Brain microvascular endothelial cell (primary cell): Measurements from ENCODE around the gene DCAKD.

Experiments used
- DNase-seq: peaks from one replicate; pipeline ENCODE4 v3.0.0-alpha.2; 2020
- H3K27ac ChIP-seq: fragments of 250-450 bp; sonication (Bioruptor Pico); 2 replicates; pipeline ENCODE4 v1.5.1; 2020; ENCODE audit warnings: mild to moderate bottlenecking, moderate library complexity
- H3K27me3 ChIP-seq: fragments of 250-450 bp; sonication (Bioruptor Pico); replicated peaks from 2 replicates; pipeline ENCODE4 v1.5.1; 2020; ENCODE audit warnings: mild to moderate bottlenecking
- H3K36me3 ChIP-seq: fragments of 250-450 bp; sonication (Bioruptor Pico); replicated peaks from 2 replicates; pipeline ENCODE4 v1.5.1; 2020; ENCODE audit warnings: mild to moderate bottlenecking
- H3K4me3 ChIP-seq: 2 replicates; pipeline ENCODE4 v1.5.1; 2011; ENCODE audit warnings: low read depth, mild to moderate bottlenecking, control low read depth, low read length, moderate library complexity
- in situ Hi-C: cut with HindIII; loops from 2 replicates; pipeline ENCODE4 v1.10.0; 2017; ENCODE audit warnings: low sequenced_read_pairs, low pct_ligation_motif_present
- TF ChIP-seq, protein P1 (sequence below): IDR thresholded peaks from 2 replicates; pipeline ENCODE4 v1.5.1; 2011; ENCODE audit warnings: low read depth, mild to moderate bottlenecking, moderate library complexity, low read length, control low read depth, inconsistent platforms; ENCODE audit errors: missing control alignments

The DCAKD gene

GRCh38 chr17:45073414-45074070 lies 22.1 kb upstream of the DCAKD start:
- Histone ChIP-seq H3K36me3 (peaks cover 18% of the 10 kb centered on the region), H3K27ac (peak overlapping the region; percentile 53), H3K27me3 (no peaks in the 10 kb centered on the region), H3K4me3 (no peak overlapping the region)
- TF ChIP-seq, protein P1, sequence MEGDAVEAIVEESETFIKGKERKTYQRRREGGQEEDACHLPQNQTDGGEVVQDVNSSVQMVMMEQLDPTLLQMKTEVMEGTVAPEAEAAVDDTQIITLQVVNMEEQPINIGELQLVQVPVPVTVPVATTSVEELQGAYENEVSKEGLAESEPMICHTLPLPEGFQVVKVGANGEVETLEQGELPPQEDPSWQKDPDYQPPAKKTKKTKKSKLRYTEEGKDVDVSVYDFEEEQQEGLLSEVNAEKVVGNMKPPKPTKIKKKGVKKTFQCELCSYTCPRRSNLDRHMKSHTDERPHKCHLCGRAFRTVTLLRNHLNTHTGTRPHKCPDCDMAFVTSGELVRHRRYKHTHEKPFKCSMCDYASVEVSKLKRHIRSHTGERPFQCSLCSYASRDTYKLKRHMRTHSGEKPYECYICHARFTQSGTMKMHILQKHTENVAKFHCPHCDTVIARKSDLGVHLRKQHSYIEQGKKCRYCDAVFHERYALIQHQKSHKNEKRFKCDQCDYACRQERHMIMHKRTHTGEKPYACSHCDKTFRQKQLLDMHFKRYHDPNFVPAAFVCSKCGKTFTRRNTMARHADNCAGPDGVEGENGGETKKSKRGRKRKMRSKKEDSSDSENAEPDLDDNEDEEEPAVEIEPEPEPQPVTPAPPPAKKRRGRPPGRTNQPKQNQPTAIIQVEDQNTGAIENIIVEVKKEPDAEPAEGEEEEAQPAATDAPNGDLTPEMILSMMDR, result no peak
- in situ Hi-C loops, result no loop called here
- DNase-seq, result no peak

DNA sequence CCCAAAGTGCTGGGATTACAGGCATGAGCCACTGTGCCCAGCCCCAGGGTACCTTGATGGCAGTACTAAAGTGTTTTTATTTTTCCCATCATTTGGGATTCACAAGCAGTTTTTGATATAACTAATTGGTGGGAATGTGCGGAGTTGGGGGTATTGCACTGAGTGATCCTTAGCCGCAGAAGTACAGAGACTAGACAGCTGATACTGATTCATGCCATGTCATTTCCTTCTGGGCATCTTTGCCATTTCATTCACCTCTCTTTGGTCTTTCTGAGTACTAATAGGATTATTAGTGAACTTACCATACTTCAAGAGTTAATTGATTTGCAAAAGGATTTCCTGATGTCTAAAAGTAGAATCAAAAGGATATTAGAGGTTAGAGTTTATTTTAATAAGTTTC lies 19.4 kb upstream of the DCAKD start:
- Histone ChIP-seq H3K27me3 (no peaks in the 10 kb centered on the region), H3K4me3 (no peak overlapping the region), H3K36me3 (peaks cover 24% of the 10 kb centered on the region), H3K27ac (no peak overlapping the region)
- DNase-seq, result no peak
- in situ Hi-C loops, result no loop called here
- TF ChIP-seq, protein P1, result no peak

DNA sequence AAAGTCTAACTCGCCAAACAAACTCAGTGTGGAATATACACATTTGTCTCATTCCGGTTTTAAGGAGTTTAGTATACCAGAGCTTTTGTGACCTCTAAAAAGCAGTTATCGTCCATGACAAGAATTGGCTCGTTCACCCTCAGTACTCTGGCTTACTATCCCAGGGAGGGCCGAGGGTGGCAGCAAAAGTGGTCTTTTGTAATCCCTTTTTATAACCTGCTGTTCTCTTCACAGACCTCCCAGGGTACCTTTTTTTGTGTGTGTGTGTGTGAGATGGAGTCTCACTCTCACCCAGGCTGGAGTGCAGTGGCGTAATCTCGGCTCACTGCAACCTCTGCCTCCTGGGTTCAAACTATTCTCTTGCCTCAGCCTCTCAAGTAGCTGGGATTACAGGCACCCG lies 18.6 kb upstream of the DCAKD start:
- Histone ChIP-seq H3K27ac (no peak overlapping the region), H3K36me3 (peaks cover 22% of the 10 kb centered on the region), H3K27me3 (no peaks in the 10 kb centered on the region), H3K4me3 (no peak overlapping the region)
- TF ChIP-seq, protein P1, result no peak
- no peak for DNase-seq
- in situ Hi-C loops, result no loop called here

- Histone ChIP-seq H3K27ac (no peak overlapping the region), H3K4me3 (no peak overlapping the region), H3K27me3 (no peaks in the 10 kb centered on the region), H3K36me3 (peaks cover 10% of the 10 kb centered on the region)
- no peak for DNase-seq
- in situ Hi-C loops, result no loop called here
- TF ChIP-seq, protein P1, result no peak
Observed at GRCh38 chr17:45067637-45068036, 16.2 kb upstream of the DCAKD start.

GRCh38 chr17:45063198-45063597 lies 11.8 kb upstream of the DCAKD start:
- TF ChIP-seq, protein P1, result no peak
- in situ Hi-C loops, result no loop called here
- no peak overlapping the region for H3K4me3 ChIP-seq
- no peak for DNase-seq
- peaks cover 5% of the 10 kb centered on the region for H3K36me3 ChIP-seq
- H3K27me3 ChIP-seq, result no peaks in the 10 kb centered on the region
- H3K27ac ChIP-seq, result no peak overlapping the region
